Middle frontal gyrus (tissue), 1 donor: ENCODE results near the gene USP48.
"Not testable (repeated sequence)": the region's sequence is repeated elsewhere in the genome, so short reads cannot be mapped to it uniquely, and the experiment has no call there.

Source experiments
- DNase-seq: peaks from one replicate; pipeline ENCODE4 v3.0.0-alpha.2; 2015; ENCODE audit warnings: low spot score; ENCODE audit errors: extremely low spot score

Gene USP48

DNA sequence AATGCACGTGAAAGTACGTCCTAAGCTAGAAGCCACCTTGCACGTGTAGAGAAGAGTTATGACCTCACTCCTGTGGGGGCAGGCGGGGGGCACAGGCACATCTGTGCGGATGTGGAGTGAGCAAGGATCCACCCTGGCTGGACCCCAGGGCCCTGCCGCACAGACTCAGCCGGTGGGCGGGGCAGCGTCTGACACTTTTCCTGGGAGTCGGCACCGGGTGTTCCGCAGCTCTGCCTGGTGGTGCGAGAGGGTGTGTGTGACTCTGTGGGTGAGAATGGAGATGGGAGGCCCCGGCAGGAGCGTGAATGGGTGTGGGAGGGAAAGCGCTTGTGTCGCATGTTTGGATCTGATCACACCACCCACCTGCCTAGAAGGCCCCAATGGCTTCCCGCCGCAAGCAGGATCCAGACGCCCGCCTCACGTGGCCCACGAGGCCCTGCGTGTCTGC is 143.3 kb downstream of the USP48 start:
- peak; percentile 69 for DNase-seq

GRCh38 chr1:21638531-21639341 is 144.2 kb downstream of the USP48 start:
- DNase-seq = no peak

DNA sequence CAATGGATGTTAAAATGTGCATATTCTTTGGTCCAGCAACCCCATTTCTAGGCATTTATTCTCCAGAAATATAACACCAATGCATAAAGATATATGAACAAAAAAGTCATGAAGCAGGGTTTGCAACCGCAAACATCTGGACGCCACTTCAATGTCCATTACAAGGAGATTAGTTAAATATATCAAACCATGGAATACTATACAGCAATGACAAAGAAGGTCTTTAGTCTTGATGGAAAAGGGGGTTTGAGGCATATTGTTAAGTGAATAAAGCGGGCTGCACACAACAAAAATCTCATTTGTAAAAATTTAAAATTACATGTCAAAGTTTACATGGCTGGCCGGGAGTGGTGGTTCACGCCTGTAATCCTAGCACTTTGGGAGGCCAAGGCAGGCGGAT is 145.4 kb downstream of the USP48 start:
- no peak for DNase-seq

DNA sequence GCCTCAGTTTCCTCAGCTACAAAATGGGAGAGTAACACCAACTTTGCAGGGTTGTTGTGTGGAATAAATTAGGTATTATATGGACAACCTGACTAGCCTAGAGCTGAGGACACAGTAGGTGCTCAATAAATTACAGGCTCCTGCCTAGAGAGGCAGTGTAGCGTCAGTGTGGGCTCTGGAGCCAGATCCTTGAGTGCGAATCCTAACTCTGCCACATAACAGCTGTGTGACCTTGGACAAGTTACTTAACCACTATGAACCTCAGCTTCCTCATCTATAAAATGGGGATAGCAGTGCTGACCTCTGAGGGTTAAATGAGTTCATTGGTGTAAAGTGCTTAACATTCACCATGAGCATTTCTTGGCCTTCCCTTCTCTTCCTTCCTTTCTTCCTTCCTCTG is 146.9 kb downstream of the USP48 start:
- DNase-seq = no peak

- no peak for DNase-seq
These were observed 148.0 kb downstream of the USP48 start for GRCh38 chr1:21634806-21635535.

- DNase-seq = no peak
These were observed 148.8 kb downstream of the USP48 start for GRCh38 chr1:21633992-21634805.

GRCh38 chr1:21633141-21633755 is 149.7 kb downstream of the USP48 start:
- DNase-seq = no peak

DNA sequence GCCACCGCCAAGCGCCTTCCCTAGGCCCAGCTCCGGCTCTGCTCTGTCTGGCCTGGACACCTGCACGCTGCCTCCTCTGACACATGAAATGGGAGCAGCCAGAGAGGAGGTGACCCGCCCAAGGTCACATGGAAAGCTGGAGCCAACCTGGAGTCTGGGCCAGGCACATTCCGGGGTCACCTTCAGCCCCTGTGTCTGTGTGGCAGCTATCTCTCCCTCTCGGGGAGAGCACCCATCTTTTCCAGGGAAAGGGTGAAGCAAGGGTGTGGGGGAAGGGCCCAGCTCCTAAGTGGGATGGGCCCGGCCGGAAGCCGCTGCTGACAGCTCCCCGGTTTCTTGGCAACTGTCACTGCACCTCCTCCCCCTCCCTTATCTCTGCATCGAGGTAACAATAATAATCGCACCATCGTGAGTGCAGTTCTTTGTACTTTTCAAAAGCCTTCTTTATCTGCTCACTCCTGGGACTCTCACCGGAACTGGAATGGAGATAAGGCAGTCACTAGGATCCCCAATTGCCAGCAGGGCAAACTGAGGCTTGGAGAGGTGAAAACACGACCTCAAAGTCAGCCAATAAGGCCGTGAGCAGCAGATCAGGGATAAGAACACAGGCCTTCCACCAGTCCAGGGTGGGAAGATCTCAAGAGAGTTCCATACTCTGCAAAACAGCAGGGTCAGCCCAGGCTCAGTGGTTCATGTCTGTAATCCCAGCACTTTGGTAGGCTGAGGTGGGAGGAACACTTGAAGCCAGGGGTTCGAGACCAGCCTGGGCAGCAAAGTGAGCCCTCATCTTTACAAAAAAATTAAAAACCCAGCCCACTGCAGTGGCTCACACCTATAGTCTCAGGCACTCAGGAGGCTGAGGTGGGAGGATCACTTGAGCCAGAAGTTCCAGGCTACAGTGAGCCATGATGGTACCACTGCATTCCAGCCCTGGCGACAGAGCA is 150.7 kb downstream of the USP48 start:
- no peak for DNase-seq

DNA sequence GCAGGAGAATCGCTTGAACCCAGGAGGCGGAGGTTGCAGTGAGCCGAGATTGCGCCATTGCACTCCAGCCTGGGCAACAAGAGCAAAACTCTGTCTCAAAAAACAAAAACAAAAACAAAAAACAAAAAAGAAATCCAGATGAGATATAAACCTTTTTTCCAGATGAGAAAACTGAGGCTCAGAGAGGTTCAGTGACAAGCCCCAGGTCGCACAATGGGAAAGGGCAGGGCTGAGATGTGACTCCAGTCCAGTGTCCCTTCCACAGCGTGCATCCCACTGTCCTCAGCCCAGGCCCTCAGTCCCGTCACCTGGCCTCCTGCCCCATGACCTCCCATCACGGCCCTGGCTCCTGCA is 151.4 kb downstream of the USP48 start:
- DNase-seq = not testable (repeated sequence)

DNA sequence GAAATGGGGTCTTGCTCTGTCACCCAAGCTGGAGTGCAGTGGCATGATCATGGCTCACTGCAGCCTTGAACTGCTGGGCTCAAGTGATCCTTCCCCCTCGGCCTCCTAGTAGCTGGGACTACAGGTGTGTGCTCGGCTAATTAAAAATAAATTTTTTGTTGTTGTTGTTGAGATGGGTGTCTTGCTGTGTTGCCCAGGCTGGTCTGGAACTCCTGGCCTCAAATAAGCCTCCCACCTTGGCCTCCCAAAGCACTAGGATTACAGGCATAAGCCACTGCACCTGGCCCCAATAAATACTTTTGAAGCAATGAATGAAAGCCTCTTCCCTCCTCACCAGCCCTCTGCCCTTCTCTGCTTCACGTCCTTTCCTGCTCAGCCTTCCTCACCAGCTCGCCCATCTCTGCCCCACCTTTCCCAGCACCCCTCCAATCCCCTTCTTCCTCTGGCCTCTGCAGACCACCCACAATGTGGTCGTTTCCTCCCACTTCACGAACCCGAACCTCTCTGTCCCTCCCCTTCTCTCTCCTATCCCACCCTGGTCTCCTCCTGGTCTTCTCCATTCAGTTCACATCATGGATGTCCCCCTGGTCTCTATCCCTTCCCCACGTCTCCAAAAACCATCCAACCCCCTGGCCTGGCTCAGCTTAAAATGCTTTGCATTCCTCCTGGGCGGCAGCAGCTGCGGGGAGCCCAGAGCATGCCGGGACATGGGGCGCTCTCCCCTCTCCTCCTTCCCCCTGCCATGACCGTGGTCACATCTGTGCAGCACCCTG is 152.2 kb downstream of the USP48 start:
- no peak for DNase-seq

DNA sequence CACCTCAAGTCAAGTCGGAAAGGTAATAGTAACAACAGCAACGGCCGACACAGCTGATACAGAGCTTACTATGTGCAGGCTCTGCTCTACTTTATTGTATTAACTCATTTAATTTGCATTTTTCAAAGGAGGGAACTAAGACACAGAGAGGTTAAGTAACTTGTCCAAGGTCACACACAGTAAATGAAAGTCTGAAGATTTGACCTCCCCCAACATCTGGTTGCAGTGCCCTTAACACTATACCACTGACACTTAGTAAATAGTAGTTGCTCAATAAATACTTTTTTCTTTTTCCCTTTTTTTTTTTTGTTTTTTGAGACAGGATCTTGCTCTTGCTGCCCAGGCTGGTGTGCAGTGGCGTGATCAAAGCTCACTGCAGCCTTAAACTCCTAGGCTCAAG is 153.0 kb downstream of the USP48 start:
- no peak for DNase-seq

DNA sequence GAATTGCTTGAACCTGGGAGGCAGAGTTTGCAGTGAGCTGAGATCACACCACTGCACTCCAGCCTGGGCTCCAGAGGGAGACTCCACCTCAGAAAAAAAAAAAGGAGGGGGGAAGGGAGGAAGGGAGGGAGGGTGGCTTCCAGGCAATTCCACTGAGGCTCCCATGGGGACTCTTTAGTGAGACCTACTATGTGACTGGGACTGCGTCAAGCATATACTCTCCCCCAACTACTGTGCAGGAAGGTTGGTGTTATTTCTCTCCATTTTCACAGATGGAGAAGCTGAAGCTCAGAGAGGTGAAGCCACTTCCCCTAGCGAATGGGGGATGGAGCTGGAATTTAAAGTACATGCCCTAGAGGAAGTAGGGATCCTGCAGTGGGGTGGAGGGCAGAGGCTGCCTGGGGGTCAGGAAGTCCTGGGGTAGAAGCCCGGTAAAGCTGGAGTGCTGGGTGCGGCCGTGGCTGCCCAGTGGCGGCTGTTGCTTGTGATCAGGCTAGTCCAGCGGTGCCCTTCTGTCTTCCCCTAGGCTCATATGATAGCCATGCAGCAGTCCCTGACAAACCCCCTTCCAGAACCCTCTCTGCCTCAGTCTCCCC is 154.1 kb downstream of the USP48 start:
- no peak for DNase-seq
